Peyer's patch (tissue), 4 donors: ENCODE results near the gene GRIK3.

Experiments
- CTCF ChIP-seq, 6 experiments: fragments of 450-650 bp in 4 of 6; fragments of 200-600 bp in 2 of 6; sonication (generic) in 1 of 6; IDR thresholded peaks; one replicate each; pipeline ENCODE4 v1.5.1; 2017 to 2019; ENCODE audit warnings: antibody characterized with exemption in 6 of 6, mild to moderate bottlenecking in 3 of 6, moderate library complexity in 1 of 6
- POLR2A ChIP-seq, 2 donors: fragments of 450-650 bp; IDR thresholded peaks; one replicate each; pipeline ENCODE4 v1.5.1; 2017; ENCODE audit warnings: antibody characterized with exemption in 2 of 2, mild to moderate bottlenecking in 2 of 2, moderate library complexity in 2 of 2

- TF ChIP-seq CTCF (IDR thresholded peaks at IDR 0.05) (no peak), POLR2A (IDR thresholded peaks at IDR 0.05) (no peak)
These were observed 47.0 kb downstream of the GRIK3 start for GRCh38 chr1:36987276-36987675.
